Stimulated activated CD8-positive, alpha-beta memory T cell treated with anti-CD3 and anti-CD28 coated beads, Interleukin-7, amount 100 ng/mL, for 48 hours (primary cell): ENCODE measurements around the gene VLDLR.

ENCODE experiments used
- DNase-seq, 2 donors: peaks; one replicate each; pipeline ENCODE4 v3.0.0-alpha.2; 2020; ENCODE audit warnings: low read depth in 1 of 2; ENCODE audit errors: extremely low read depth in 1 of 2

VLDLR gene

GRCh38 chr9:2621722-2622460, at the start of gene VLDLR:
Gene VLDLR (plus strand): TSS chr9:2621787. CDS start chr9:2622190, 403 bp downstream.
- DNase-seq: no peak

DNA sequence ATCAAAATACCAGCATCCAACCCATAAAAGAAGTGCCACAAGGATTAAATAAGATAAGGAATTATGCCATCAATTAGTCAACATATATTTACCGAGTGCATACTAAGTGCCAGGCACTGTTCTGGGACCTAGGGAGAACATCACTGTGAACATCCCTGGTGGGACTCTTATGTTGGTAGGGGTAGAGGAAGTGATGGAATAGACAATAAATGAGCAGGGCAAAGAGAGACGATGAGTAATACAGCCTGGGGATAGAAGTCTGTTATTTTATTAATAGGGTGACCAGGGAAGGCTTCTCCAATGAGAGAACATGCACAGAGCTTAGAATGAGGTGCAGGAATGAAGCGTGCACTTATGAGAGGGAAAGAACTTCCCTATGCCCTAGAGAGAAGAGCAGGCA, 47.4 kb upstream of the VLDLR start:
- no peak for DNase-seq

- DNase-seq: no peak
Observed at GRCh38 chr9:2576631-2577030, 45.0 kb upstream of the VLDLR start.

DNA sequence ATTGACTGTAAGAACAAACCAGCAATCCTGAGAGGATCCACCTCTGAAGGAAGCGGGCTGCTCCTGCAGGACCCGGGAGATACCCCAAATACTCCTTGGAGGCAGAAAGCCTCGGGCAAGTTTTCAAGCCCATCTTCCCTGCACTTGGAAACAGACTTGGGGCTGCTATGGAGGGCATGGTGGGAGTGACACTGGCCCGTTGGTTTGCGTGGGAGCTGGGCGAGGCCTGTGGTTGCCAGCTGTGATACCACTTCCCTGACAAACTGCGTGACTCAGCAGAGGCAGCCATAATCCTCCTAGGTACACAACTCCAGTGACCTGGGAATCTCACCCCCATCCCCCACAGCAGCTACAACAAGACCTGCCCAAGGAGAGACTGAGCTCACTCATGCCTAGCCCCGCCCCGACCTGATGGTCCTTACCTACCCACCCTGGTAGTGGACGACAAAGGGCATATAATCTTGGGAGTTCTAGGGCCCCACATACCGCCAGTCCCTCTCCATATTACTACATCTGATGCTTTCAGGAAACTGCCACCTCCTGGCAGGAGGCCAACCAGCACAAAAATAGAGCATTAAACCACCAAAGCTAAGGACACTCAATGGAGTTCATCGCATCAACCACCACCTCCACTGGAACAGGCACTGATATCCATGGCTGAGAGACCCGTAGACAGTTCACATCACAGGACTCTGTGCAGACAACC, 38.1 kb upstream of the VLDLR start:
- no peak for DNase-seq

- no peak for DNase-seq
Observed at GRCh38 chr9:2591967-2592366, 29.6 kb upstream of the VLDLR start.

DNA sequence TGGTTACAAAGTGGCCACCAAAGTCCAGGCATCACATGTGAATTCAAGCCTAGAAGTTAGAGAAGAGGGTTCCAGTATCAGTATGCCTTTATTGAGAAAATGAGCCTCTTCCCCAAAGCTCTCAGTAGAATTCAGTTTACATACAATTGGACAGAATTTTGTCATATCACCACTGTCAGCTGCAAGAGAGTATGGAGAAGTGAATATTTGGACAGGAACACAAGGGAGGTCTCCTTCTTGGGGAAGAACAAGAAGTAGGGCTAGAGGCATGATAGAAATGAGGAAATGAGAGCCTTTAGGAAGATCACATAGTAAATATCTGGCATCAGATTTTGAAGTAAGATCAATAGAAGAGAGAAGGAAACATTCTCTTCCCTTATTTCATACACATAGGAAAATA, 27.8 kb upstream of the VLDLR start:
- no peak for DNase-seq

- no peak for DNase-seq
Observed at GRCh38 chr9:2595973-2596372, 25.6 kb upstream of the VLDLR start.

DNA sequence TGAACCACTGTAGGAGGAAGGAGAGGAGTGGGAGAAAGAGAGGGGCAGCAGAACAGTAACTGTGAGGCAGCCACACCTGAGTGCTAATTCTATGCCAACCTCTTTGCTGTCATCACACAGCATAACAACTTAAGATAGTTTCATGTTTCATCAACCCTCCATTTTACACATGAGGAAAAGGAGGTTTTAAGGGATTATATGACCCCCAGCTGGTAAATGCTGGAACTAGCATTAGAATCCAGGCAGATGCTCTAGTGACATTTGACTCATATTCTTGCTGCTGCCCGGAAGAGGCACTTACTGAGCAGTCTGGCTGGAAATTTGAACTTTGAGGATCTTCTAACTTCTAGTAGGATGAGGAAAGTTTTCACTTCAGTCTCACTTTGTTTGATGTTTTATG, 24.1 kb upstream of the VLDLR start:
- no peak for DNase-seq

DNA sequence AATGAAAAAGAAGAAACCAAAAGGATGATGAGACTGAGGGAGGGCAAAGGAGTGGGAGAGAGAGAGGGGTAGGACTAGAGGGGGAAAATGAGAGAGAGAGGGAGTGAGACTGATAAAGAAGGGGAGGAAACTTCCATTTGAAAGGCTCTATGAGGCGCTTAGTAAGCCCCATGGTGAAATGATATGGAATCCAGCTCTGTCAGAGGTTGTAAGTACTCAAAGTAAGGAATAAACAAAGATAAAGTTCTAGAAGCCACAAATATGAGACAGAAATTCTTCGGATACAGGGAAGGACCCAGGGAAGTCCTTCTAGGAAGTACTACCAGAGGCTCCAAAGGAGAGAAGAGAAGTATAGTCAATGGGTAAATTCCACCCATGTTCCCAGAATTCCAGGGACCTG, 21.7 kb upstream of the VLDLR start:
- no peak for DNase-seq

DNA sequence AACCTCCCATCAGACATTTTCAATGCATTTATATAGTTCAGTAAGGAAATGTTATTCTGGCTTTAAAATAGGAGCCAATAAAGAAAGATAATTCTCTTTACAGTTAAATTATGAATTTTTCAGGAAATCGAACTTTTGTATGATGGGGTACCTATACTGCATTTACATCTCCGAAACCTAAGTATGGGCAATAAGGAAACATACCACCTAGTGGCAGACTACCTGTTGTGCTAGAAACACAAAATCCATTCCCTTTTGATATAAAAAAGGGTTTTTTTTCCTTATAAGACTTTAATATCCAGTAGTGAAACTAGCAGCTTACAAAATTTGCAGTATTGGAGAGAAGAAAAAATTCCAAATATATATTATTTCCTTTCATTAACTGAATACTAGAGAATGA, 21.3 kb upstream of the VLDLR start:
- no peak for DNase-seq

DNA sequence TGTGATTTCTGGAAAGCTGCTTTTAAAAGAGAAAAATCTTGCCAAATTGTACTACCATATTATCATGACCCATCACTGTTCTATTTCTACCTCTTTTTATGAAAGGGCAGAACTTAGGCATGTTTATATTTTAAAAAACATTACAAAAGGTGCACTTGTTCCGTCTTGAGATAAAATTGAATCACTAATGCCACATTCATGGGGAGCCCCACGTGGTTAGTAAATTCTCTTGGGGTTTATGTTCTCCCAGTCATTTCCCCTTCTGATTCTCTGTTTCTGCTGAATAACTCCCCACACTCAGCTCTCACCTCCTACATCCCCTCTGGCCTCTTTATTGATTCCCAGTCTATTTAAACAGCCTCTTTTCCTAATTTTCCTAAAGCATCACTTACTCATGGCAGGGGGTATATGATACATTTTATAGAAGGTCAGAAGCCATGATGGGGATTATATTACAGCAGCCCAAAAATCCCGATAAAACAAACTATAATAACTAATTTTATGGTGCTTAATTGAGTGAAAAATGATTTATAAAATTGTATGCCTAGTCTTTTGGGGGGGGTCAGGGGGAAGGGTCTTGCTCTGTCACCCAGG, 19.7 kb upstream of the VLDLR start:
- DNase-seq: no peak

DNA sequence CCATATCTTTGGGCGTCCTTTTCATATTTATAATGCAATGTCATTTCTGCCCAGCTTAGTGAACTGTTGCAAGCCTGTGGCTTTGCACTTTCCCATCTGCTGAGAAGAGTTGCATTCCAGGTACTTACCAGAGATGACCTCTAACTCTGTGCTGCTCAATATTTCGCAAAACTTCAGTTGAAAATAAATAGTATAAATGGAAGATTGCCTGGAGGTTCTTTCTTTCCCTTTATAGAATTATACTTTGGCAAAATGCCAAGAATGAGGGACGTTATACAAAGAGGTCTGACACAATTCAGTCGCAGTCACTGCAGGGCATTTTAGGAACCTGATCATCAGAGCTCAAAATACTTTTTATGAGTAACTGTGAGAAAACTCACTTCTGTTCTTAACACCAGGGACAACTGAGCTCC, 18.9 kb upstream of the VLDLR start:
- no peak for DNase-seq

- no peak for DNase-seq
Observed at GRCh38 chr9:2603621-2604020, 18.0 kb upstream of the VLDLR start.

GRCh38 chr9:2605246-2605645, 16.3 kb upstream of the VLDLR start:
- DNase-seq: no peak

DNA sequence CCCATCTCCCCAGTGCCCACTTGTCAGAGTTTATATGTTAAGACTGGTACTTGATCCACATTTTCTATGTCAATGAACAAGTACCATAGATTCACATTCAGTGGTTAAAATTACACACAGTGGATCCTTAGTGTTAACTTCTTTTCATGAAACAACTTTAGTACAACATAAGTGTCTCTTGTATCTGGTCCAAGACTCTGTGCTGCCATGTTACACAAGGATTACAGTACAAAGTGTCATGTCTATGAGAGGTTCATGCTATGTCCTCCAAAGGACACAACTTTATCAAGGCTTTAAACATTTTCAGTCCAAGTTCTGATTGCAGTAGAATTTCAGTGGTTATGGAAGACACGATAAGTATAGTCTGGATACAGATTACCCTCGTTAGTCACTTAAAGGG, 13.3 kb upstream of the VLDLR start:
- DNase-seq: no peak

- DNase-seq: no peak
Observed at GRCh38 chr9:2610985-2611384, 10.6 kb upstream of the VLDLR start.

- DNase-seq: no peak
Observed at GRCh38 chr9:2611961-2612360, 9.6 kb upstream of the VLDLR start.

GRCh38 chr9:2613730-2614271, 7.8 kb upstream of the VLDLR start:
- no peak for DNase-seq

DNA sequence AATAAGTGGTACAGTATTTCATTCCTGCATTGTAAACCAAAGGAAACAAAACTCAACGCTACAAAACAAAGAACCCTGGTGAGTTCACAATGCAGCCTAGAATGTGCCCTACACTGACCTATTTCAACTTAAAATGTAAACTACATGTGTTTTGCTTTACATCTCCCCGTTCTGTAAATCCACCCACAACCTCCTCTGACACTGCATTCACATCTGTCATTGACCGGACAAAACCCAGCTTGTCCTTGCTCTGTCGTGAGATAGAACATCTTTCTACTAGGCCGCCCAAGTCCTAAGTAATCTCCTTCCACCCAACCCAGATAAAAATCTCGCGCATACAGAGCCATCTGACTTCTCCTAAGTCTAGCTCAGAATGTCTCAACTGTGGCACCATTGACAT, 6.1 kb upstream of the VLDLR start:
- DNase-seq: no peak

DNA sequence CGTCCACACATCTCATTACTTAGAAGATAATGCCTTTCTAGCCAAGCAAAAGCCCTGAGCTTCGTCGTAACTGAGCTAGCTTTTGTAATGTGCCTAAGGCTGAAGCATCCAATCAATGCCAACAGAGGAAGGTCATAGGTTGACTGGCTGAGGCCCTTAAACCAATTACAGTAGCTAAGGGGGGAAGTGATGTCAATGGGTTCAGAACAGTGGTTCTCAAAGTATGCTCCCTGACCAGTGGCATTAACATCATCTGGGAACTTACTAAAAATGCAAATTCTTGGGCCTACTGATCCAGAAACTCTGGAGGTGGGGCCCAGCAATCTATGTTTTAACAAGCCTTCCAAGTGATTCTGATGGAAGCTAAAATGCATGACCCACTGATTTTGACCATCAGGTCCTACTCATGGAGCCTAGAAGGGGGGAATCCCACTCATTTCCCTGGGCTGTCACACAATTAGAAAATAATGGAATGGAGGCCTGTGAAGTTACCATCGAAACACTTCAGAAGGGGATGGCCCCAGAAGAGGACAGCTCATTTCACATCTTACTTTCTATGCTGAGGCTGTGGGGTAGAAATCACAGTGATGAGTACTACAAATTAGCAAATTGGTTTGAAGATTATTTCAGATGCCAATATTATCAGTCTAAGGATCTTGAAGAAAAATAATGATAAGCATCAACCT, 4.8 kb upstream of the VLDLR start:
- no peak for DNase-seq

DNA sequence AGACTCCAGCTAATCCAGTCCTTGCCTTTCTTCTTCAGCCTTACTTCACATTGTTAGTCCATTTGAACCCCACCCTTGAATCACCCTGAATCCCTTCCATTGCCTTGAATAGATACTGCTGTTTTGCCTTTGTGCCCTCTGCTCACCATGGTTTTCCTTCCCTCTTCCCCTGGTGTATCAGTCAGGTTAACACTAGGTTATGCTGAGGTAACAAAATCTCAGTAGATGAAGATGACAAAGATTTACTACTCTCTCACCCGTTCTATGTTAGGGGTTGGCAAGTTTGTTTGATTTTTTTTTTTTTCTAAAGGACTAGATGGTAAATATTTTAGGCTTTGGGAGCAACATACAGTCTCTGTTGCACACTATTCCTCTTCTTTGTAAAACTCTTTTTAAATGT, 3.3 kb upstream of the VLDLR start:
- DNase-seq: no peak
